ENCODE measurements around the gene CLEC2A. TPM values are rescaled to one million over a fixed set of nuclear protein-coding genes. Genes with fewer than 3 reads are reported as not detected.

Gene CLEC2A
- total RNA-seq, 1 experiment from 2014 or later = 0.87 TPM

GRCh38 chr12:9897535-9897934, 34.6 kb downstream of the CLEC2A start:
- H3K9ac ChIP-seq (ENCODE audit: extremely low read depth, insufficient read length, low read length) = no peak overlapping the region
- no peak overlapping the region for H2BK5ac ChIP-seq (ENCODE audit: insufficient read length, low read length)
- no peak overlapping the region for H4K91ac ChIP-seq (ENCODE audit: insufficient read length, low read depth, low read length)
- Mint-ChIP-seq H3K9me3 (peaks cover 5 to 10% of the 10 kb centered on the region in 2 experiments), H3K4me3 (no peak overlapping the region), H3K27me3 (ENCODE audit: low read depth) (no peaks in the 10 kb centered on the region; the same call in 1 of the 2 replicates), H3K27ac (no peak overlapping the region), H3K4me1 (peaks cover 11 to 16% of the 10 kb centered on the region in 2 experiments), H3K36me3 (ENCODE audit: insufficient read depth in 1 of 3, low read depth in 3 of 3) (peaks cover 2 to 11% (median 10%) of the 10 kb centered on the region in 3 experiments; a peak in 6 of 7 replicates)
- H4K5ac ChIP-seq (ENCODE audit: insufficient read length, low read depth, low read length) = no peak overlapping the region
- H2AFZ ChIP-seq (ENCODE audit: low read length) = no peak overlapping the region
- H3K27me3 ChIP-seq (ENCODE audit: insufficient read depth, low read length) = no peaks in the 10 kb centered on the region
- no peak overlapping the region for H4K8ac ChIP-seq (replicated peaks; ENCODE audit: insufficient read length, low read depth, low read length)
- no CpG with 5 or more reads among the region's 6 CpGs for WGBS (ENCODE audit: extremely low coverage, insufficient read length, low lambda C conversion rate)
- H3K79me1 ChIP-seq (ENCODE audit: insufficient read depth, low read depth, low read length, poor library complexity, severe bottlenecking) = no peaks in the 10 kb centered on the region
- no peak overlapping the region for H3K56ac ChIP-seq (ENCODE audit: insufficient read length, low read depth, low read length)
- no peak overlapping the region for H3K18ac ChIP-seq (ENCODE audit: insufficient read length, low read depth, low read length)
- H2AK5ac ChIP-seq (ENCODE audit: insufficient read length, low read length) = no peak overlapping the region
- no peak overlapping the region for H3K4me2 ChIP-seq (ENCODE audit: insufficient read depth, insufficient read length, low read length)
- no peak overlapping the region for H2BK15ac ChIP-seq (ENCODE audit: low read depth, low read length)
- no peak overlapping the region for H3K27ac ChIP-seq (ENCODE audit: insufficient read length, low read depth, low read length)
- H3K14ac ChIP-seq (ENCODE audit: insufficient read depth, low read length) = no peak overlapping the region
- DNase-seq = no peak
- no peak overlapping the region for H2BK120ac ChIP-seq (ENCODE audit: low read depth, low read length, poor library complexity, severe bottlenecking)
- H3T11ph ChIP-seq (ENCODE audit: low read length) = no peak overlapping the region
- no peaks in the 10 kb centered on the region for H3K23me2 ChIP-seq (ENCODE audit: insufficient read length, low read depth, low read length, poor library complexity, severe bottlenecking)
- TF ChIP-seq, protein P1, sequence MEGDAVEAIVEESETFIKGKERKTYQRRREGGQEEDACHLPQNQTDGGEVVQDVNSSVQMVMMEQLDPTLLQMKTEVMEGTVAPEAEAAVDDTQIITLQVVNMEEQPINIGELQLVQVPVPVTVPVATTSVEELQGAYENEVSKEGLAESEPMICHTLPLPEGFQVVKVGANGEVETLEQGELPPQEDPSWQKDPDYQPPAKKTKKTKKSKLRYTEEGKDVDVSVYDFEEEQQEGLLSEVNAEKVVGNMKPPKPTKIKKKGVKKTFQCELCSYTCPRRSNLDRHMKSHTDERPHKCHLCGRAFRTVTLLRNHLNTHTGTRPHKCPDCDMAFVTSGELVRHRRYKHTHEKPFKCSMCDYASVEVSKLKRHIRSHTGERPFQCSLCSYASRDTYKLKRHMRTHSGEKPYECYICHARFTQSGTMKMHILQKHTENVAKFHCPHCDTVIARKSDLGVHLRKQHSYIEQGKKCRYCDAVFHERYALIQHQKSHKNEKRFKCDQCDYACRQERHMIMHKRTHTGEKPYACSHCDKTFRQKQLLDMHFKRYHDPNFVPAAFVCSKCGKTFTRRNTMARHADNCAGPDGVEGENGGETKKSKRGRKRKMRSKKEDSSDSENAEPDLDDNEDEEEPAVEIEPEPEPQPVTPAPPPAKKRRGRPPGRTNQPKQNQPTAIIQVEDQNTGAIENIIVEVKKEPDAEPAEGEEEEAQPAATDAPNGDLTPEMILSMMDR (conservative IDR thresholded peaks at IDR 0.05) = no peak
- no peak overlapping the region for H2BK12ac ChIP-seq (ENCODE audit: insufficient read length, low read depth, low read length)
- no peak overlapping the region for H2BK20ac ChIP-seq (ENCODE audit: low read depth, low read length, poor library complexity, severe bottlenecking)
- no peaks in the 10 kb centered on the region for H3K4me1 ChIP-seq (ENCODE audit: insufficient read depth, low read length)
- no peak overlapping the region for H3K23ac ChIP-seq (ENCODE audit: insufficient read length, low read depth, low read length)
- H3K79me2 ChIP-seq (ENCODE audit: insufficient read depth, low read length) = no peaks in the 10 kb centered on the region
- no peaks in the 10 kb centered on the region for H3K9me3 ChIP-seq (ENCODE audit: control insufficient read depth, low read depth, low read length)
- H4K20me1 ChIP-seq (ENCODE audit: control insufficient read depth, insufficient read depth, insufficient read length) = no peaks in the 10 kb centered on the region
- no peak overlapping the region for H3K4ac ChIP-seq (ENCODE audit: low read depth, low read length)

Measured in H9 (cell line).